Heart left ventricle (tissue), 16 donors: ENCODE results near the gene MRPL27. TPM values are rescaled to one million over a fixed set of nuclear protein-coding genes. Genes with fewer than 3 reads are reported as not detected.
"Not testable (repeated sequence)": the region's sequence is repeated elsewhere in the genome, so short reads cannot be mapped to it uniquely, and the experiment has no call there.

Experiments
- ATAC-seq, 4 donors: fragments of 200-7000 bp; cut with Tn5 transposase; one replicate each; pipeline ENCODE4 v1.9.1; 2020 to 2022; ENCODE audit warnings: moderate library complexity in 4 of 4, mild to moderate bottlenecking in 3 of 4, moderate number of reproducible peaks in 1 of 4
- DNase-seq, 5 donors: peaks; one replicate each; pipeline ENCODE4 v3.0.0-alpha.2; 2020
- H3K27ac ChIP-seq, 12 donors: fragments of 200-600 bp; sonication (generic) in 4 of 12; one replicate each; pipeline versions ENCODE4 v1.5.0 to v1.8.0; 2016 to 2022; ENCODE audit warnings: mild to moderate bottlenecking in 2 of 12
- H3K27me3 ChIP-seq, 9 donors: fragments of 200-600 bp; sonication (generic) in 2 of 9; one replicate each; pipeline versions ENCODE4 v1.5.1 to v1.8.0; 2016 to 2022; ENCODE audit warnings: mild to moderate bottlenecking in 3 of 9
- H3K36me3 ChIP-seq, 9 donors: fragments of 200-600 bp; sonication (generic) in 2 of 9; one replicate each; pipeline versions ENCODE4 v1.5.0 to v1.8.0; 2018 to 2022; ENCODE audit warnings: mild to moderate bottlenecking in 2 of 9
- H3K4me1 ChIP-seq, 12 donors: fragments of 200-600 bp; sonication (generic) in 4 of 12; one replicate each; pipeline versions ENCODE4 v1.5.0 to v1.8.0; 2016 to 2022; ENCODE audit warnings: mild to moderate bottlenecking in 3 of 12
- H3K4me3 ChIP-seq, 12 donors: fragments of 200-600 bp; sonication (generic) in 4 of 12; one replicate each; pipeline versions ENCODE4 v1.5.0 to v1.8.0; 2017 to 2022; ENCODE audit warnings: mild to moderate bottlenecking in 9 of 12, moderate library complexity in 4 of 12
- H3K9me3 ChIP-seq, 12 donors: fragments of 200-600 bp; sonication (generic) in 4 of 12; one replicate each; pipeline versions ENCODE4 v1.5.0 to v1.8.0; 2016 to 2022; ENCODE audit warnings: mild to moderate bottlenecking in 1 of 12
- CTCF ChIP-seq, 12 donors: fragments of 200-600 bp; sonication (generic) in 4 of 12; IDR thresholded peaks; one replicate each; pipeline versions ENCODE4 v1.5.0 to v1.8.0; 2018 to 2022; ENCODE audit warnings: antibody characterized with exemption in 12 of 12, mild to moderate bottlenecking in 5 of 12
- POLR2A ChIP-seq, 2 donors: fragments of 450-650 bp; IDR thresholded peaks; one replicate each; pipeline ENCODE4 v1.6.1; 2017; ENCODE audit warnings: antibody characterized with exemption in 2 of 2, mild to moderate bottlenecking in 2 of 2, moderate library complexity in 2 of 2
- WGBS, 4 donors: extraction: QIAGEN DNeasy Blood & Tissue Kit in 2 of 4; methylation state at CpG; one replicate each; pipeline versions ENCODE4 v1.1.5 to v1.1.7; 2013 to 2018; 5-methylcytosine and 5-hydroxymethylcytosine counted together
- intact Hi-C, 10 donors: fragments of 100-400 bp; cut with DNase I; formaldehyde crosslinking; loops; one replicate each; pipeline versions ENCODE4 v1.11.1 to v1.14.2; 2022
- polyA plus RNA-seq, 2 donors: library from polyadenylated mRNA; stranded (reverse); fragments of 200-250 nt; gene quantifications; one replicate each; pipeline ENCODE4 v1.2.3, GENCODE V29; 2013
- total RNA-seq, 9 donors: library from RNA; depleted of rRNA in 2 of 9; stranded (reverse); fragments of >200 nt in 2 of 9; fragmentation: NEBNext Ultra II Directional in 3 of 9; extraction: Animal tissue kit (Norgen Biotek cat#: 25700) in 3 of 9; gene quantifications; one replicate each; pipeline versions ENCODE4 v1.1.0 to v1.2.4, GENCODE V29; 2016 to 2023
- donor health status: ischemic (EF 13 %, LVEDD 7.1; RV severe dilation, severe dysfunction).
- donor health status: healthy with polysubstance abuse.
- donor health status: DM: no; HTN: yes; CAD: no.
- donor health status: DM: no; HTN: no; CAD: no.
- donor health status: ischemic (EF 25% LVEDD 6.9; RV normal size, moderate dysfunction).
- donor health status: ischemic (EF 25% LVEDD 5.7; RV mildly dilated, moderate dysfunction).
- donor health status: healthy.
- donor health status: DM: yes; HTN: yes; CAD: no.
- donor health status: ischemic (EF 35%, LVEDD 5.7; RV mildly dilated, moderate dysfunction).
- donor health status: nonischemic (EF 11% LVEDD 7.7; RV severe dilation, severe dysfunction).
- donor health status: DM: yes; HTN: yes; CAD: no.
- donor health status: PGD.
- donor health status: ischemic (EF 29% LVEDD 5.4; RV normal size, mild dysfunction).
- donor health status: nonischemic (EF 23%, LVEDD 6.1; RV moderate dilation, normal function).

Gene MRPL27
- total and polyA plus RNA-seq, 11 donors = 52.9 to 243 (median 74.5) TPM

DNA sequence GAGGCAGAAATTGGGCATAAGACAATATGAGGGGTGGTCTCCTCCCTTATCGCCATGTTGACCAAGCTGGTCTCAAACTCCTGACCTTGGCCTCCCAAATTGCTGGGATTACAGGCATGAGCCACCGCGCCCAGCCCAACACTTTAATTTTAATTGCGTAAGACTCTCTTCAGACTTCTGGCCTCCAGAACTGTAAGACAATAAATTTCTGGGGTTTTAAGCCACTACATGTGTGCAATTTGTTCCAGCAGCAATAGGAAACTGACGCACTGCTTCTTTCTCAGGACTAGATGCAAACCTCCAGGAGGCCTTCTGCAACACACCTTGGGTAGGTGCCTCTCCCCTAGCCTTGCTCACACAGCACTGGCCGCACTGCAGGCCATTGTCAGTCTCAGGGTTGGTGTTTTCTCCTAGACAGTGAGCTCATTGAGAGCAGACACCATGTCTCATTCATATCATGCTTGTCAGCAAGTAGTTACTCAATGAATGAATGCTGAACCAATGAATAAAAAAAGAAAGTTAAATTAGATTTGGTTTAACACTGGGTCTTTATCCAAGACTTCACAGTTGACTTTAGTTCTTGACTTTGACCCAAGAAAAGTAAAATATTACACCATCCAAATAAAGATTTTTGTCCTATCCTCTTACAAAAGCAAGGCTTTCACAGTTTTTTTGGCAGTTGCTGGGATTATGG is 47.6 kb upstream of the MRPL27 start:
- Histone ChIP-seq H3K36me3 (no peaks in the 10 kb centered on the region), H3K27ac (peak overlapping the region in 7 of 12 donors; percentile 8 to 89 (median 49)), H3K9me3 (no peaks in the 10 kb centered on the region), H3K4me3 (peak overlapping the region in 2 of 12 donors; percentile 43 to 49), H3K4me1 (peaks cover 0 to 49% (median 11%) of the 10 kb centered on the region in 12 donors), H3K27me3 (no peaks in the 10 kb centered on the region)
- 86 to 88% (median 87%) methylated on average over 6 of the region's 6 CpGs for WGBS, 4 donors
- TF ChIP-seq POLR2A (IDR thresholded peaks at IDR 0.05) (no peak), CTCF (IDR thresholded peaks at IDR 0.05) (no peak)
- intact Hi-C loops = loop anchor here in 1 of 10 donors (10.0 kb wide), 1 partner anchor 54 kb away; the partner anchor contains the start of gene RSAD1
- peak; percentile 56 to 92 (median 74) for ATAC-seq
- DNase-seq = peak in 1 of 5 donors; percentile 32

DNA sequence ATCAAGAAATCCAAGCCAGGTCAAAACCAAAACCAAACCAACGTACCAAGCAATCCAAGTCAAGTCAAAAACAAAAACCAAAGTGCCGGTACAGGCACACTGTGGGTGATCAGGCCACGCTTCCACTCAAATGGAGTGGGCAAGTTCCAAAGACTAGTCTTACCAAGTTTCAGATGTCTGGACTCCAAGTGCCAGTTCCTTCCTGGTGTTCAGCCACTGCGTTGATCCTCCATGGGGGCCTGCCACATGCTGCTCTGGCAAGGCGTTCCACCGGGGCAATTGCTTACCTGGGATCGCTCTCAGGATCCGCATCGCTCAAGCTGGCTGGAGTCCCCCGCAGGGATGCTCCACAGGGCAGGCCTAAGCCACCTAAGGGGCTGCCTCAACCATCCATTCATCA is 46.6 kb upstream of the MRPL27 start:
- 90 to 97% (median 97%) methylated on average over 4 to 10 of the region's 10 CpGs for WGBS, 4 donors
- not testable (repeated sequence) for DNase-seq, H3K4me3 ChIP-seq, H3K36me3 ChIP-seq, H3K9me3 ChIP-seq, ATAC-seq, H3K27me3 ChIP-seq, H3K27ac ChIP-seq
- H3K4me1 ChIP-seq = peaks cover 0 to 39% (median 5%) of the 10 kb centered on the region in 12 donors
- intact Hi-C loops = loop anchor here in 1 of 10 donors (10.0 kb wide), 1 partner anchor 55 kb away; the partner anchor contains the start of gene RSAD1

- intact Hi-C loops = loop anchor here in 2 of 10 donors (5.0 to 10.0 kb wide), 2 partner anchors 47 to 60 kb away; partner anchors contain the start of gene RSAD1 (in 1 of the 2)
- H3K27me3 ChIP-seq = peaks cover 0 to 1% (median 0%) of the 10 kb centered on the region in 9 donors
These were observed 41.8 kb upstream of the MRPL27 start for GRCh38 chr17:50414808-50415207.

DNA sequence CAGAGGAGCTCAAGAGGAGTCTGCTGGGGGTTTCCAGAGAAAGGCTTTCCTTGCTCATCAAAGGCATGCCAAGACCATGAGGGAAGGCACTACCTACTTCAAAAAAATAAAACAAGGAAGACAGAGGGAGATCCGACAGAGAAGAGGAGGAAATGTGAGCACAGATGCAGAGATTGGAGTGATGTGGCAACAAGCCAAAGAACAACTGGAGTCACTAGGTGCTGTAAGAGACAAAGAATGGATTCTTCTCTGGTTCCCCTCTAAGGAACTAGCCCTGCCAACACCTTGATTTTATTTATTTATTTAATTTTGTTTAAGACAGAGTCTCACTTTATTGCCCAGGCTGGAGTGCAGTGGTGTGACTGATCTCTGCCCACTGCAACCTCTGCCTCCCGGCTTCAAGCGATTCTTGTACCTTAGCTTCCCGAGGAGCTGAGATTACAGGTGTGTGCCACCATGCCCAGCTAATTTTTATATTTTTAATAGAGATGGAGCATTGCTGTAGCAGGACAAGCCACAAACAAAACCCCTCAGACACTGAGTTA is 39.3 kb upstream of the MRPL27 start:
- 84 to 89% (median 85%) methylated on average over 4 of the region's 4 CpGs for WGBS, 4 donors
- intact Hi-C loops = loop anchor here in 2 of 10 donors (5.0 to 10.0 kb wide), 2 partner anchors 50 to 63 kb away; partner anchors contain the start of gene RSAD1 (in 1 of the 2)

More at GRCh38 chr17:50414808-50415207, 41.8 kb upstream of the MRPL27 start:
- H3K9me3 ChIP-seq = no peaks in the 10 kb centered on the region
- H3K27ac ChIP-seq = no peak overlapping the region
- WGBS, 4 donors = 75 to 84% (median 82%) methylated on average over 3 of the region's 3 CpGs
- DNase-seq (no peak), ATAC-seq (no peak)
- H3K4me1 ChIP-seq = no peaks in the 10 kb centered on the region
- no peaks in the 10 kb centered on the region for H3K36me3 ChIP-seq
- H3K4me3 ChIP-seq = no peak overlapping the region
- TF ChIP-seq POLR2A (IDR thresholded peaks at IDR 0.05) (no peak), CTCF (IDR thresholded peaks at IDR 0.05) (no peak)

More for the DNA sequence above, 39.3 kb upstream of the MRPL27 start:
- no peak overlapping the region for H3K27ac ChIP-seq
- H3K4me1 ChIP-seq = no peaks in the 10 kb centered on the region
- ATAC-seq (no peak), DNase-seq (no peak)
- no peak overlapping the region for H3K4me3 ChIP-seq
- TF ChIP-seq POLR2A (IDR thresholded peaks at IDR 0.05) (no peak), CTCF (IDR thresholded peaks at IDR 0.05) (no peak)
- peaks cover 0 to 3% (median 0%) of the 10 kb centered on the region in 9 donors for H3K27me3 ChIP-seq
- no peaks in the 10 kb centered on the region for H3K36me3 ChIP-seq
- H3K9me3 ChIP-seq = no peaks in the 10 kb centered on the region
